ENCODE data around the gene INMT.
A peak's percentile ranks its signal among the peaks of the same experiment; 100 is the strongest.

INMT gene

GRCh38 chr7:30788640-30789333 is 36.9 kb downstream of the INMT start:
- no peak for DNase-seq

- no peak for DNase-seq
Measured at GRCh38 chr7:30789334-30789711, 37.4 kb downstream of the INMT start.

DNA sequence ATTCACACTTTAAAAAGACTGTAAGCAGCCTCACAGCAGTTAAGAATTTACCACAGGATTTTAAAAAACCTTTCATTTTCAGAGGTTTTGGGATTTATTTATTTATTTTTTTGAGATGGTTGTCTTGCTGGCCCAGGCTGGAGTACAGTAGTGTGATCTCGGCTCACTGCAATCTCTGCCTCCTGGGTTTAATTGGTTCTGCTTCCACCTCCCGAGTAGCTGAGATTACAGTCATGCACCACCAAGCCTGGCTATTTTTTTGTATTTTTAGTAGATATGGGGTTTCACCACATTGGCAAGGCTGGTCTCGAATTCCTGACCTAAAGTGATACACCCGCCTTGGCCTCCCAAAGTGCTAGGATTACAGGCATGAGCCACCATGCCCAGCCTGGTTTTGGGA is 38.4 kb downstream of the INMT start:
- DNase-seq, result no peak

GRCh38 chr7:30791114-30791513 is 39.2 kb downstream of the INMT start:
- no peak for DNase-seq

DNA sequence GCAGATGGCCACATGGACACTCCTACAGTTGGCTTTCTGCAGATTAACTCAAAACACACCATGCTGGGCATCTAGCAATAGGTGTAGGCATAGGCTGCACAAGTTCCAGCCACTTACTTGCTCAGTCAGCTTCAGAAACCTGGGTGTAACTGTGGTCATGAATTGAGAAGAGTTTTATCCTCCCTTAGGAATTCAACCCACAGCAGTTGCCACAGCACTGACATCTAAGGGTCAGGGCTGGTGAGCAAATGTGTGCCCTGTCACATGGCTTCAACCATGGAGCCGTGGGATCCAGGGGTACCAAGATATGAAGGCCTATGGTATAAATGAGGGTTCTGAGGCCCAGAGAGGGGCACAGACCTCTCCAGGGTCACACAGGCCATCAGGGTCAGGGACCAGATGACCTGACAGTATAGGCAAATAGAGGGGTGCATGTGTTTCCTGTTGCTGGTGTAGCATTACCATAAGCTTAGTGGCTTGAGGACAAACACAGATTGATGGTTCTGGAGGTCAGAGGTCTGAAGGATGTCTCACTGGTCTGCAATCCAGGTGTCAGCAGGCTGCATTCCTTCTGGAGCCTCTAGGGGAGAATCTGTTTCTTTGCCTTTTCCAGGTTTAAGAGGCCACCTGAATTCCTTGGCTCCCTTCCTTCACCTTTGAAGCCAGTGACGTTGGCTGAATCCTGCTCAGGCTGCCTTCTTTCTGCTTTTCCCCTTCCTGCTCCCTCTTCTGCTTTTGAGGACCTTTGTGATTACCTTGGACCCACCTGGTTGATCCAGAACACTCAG is 43.4 kb downstream of the INMT start:
- DNase-seq, result no peak

DNA sequence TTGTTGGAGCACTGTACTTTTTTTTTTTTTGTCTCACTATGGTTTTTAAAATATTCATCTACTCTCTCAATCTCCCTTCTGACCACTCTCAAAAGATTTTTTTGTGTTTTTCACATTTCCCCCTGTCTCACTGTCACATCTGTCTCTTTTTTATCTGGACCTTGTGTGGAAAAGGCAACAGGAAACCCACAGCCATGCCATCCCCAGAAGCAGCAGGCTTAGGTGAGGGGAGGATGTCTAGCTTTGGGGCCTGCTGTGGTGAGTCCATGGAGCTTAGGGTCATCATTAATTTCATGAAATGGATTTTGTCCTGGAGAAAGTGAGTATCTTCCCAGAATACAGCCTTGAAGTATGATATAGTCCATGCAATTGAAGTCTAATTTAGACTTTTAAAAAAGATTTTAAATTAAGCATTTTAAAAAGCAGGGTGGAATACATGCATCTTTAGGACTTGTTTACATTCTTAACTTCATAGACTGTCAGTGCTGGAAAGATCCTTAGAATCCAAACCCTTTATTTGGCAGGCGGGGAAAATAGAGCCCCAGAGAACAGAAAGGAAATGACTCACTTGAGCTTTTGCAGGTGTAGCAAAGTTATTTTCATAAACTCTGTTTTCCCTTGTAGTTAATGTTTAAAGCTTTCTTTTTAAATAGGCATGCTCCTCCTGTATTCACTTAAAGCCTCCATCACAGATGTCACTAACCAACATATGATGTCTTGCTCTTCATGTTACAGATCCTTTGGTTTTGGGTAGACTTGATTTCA is 44.4 kb downstream of the INMT start:
- DNase-seq, result no peak

DNA sequence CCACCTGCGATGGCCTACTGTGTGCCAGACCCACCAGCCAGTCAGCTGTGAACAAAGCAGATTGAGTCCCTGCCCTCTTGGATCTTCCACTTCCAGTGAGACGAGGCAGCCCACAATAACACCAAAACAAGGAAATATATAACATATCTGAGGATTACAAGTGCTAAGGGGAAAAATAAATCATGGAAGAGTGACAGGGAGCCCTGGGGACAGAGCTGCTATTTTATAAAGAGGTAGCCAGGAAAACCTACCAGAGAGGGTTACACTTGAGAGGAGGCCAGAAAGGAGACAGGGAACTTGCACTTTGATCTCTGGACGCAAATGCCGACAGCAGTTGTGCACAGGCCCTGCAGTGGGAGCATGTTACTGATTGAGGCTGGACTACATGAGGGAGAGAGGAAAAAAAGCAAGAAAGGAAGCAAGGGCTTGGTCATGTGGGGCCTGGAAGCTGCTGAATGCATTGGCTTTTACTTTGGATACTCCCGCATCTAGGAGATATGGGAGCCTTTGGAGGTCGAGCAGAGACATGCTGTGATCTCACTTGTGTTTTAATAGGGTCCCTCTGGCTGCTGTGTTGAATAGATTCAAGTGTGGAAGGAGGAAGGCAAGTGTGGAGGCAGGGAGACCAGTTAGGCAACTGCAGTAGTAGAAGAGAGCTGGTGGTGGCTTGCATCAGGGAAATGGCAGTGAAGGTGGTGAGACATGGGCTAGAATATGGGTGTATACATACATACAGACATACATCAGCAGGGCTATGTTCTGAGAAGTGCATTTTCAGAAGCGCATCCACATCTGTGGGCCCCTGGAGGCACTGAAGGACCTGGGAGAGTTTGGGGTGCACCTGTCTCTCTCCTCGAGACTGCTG is 45.5 kb downstream of the INMT start:
- DNase-seq, result no peak

GRCh38 chr7:30799206-30799975 is 47.5 kb downstream of the INMT start:
- no peak for DNase-seq

GRCh38 chr7:30799976-30800661 is 48.2 kb downstream of the INMT start:
- no peak for DNase-seq

DNA sequence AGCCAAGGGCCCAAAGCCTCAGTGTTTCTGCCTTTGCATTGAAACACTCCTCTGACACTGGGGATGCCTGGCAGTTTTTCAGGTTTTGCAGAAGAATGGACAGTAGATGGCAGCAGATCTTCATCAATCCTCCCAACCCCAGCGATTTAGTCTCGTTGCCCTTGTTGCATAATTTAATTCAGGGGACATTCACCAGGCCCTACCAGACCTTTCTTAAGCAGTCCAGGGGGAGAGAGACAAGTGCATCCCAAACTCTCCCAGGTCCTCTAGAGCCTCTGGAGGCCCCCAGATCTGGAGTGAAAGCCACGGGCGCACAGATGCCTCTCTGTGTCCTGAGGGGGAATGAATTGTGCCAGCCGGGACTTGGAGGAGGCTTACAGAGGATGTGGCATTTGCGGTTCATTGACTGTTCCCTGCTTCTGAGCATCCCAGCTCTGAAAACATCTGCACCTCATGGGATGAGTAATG is 48.9 kb downstream of the INMT start:
- DNase-seq, result peak; percentile 25

- no peak for DNase-seq
Measured at GRCh38 chr7:30802812-30803211, 50.9 kb downstream of the INMT start.

DNA sequence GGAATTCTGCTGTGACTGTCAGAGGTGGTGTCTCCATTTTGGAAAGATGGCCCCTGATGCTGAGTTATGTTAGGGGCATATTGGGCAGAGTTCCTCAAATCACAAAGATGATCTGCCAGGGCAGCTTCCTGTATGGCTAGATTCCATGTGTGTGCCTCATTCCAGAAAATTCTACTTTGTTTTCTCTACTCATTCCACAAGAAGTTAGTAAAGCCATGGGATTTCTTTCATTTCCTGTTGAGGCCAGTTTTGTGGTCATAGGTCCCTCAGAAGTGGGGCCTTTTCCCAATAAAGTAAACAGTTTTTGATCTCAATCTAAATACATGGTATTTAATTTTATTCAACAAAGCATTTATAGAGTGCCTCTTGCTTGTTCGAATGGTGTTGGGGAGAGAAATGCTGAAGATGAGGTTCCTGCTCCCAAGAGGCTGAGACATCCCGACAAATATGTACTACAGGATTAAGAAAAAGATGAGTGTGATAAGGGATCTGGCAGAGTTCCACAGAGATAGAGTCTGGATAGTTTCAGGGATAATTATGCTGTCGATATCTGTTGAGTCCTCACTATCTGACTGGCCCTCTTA is 52.2 kb downstream of the INMT start:
- DNase-seq, result no peak

GRCh38 chr7:30805081-30805691 is 53.3 kb downstream of the INMT start:
- DNase-seq, result no peak

DNA sequence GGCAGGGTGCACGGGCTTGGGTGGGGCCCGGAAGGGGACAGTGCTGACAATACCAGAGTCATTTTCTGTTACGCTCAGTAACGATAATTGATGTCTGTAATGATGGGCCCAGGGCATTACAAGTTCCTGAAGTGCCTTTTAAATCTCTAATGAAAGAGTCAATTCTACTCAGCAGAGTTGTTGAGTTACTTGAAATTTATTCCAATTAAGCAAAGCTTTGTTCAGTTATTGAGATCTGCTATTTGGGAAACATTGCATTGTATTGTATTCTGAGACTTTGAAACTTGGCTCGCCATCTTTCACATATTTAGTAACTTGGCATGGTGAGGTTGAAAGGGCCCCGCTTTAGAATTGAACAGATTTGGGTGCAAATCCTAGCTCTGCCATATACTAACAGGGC is 54.0 kb downstream of the INMT start:
- no peak for DNase-seq

All from SHP77 treated with DMSO at 0.1 percent for 48 hours (cell line).